ENCODE results near the gene P2RY12.

P2RY12 gene

GRCh38 chr3:151301787-151302186 lies 82.8 kb downstream of the P2RY12 start:
- Mint-ChIP-seq H3K27ac (no peak overlapping the region), H3K9me3 (no peaks in the 10 kb centered on the region), H3K36me3 (no peaks in the 10 kb centered on the region), H3K4me3 (no peak overlapping the region), H3K4me1 (no peaks in the 10 kb centered on the region), H3K27me3 (peaks cover 21% of the 10 kb centered on the region)
- no peak for DNase-seq (ENCODE audit: low spot score in 2 of 2)
- no peak for ATAC-seq (ENCODE audit: low read depth)

GRCh38 chr3:151300539-151300938 lies 84.0 kb downstream of the P2RY12 start:
- H3K27me3 Mint-ChIP-seq: peaks cover 21% of the 10 kb centered on the region
- H3K36me3 Mint-ChIP-seq: no peaks in the 10 kb centered on the region
- no peak overlapping the region for H3K4me3 Mint-ChIP-seq

GRCh38 chr3:151299006-151299405 lies 85.5 kb downstream of the P2RY12 start:
- DNase-seq (ENCODE audit: low spot score in 2 of 2) (no peak), ATAC-seq (ENCODE audit: low read depth) (no peak)
- Mint-ChIP-seq H3K27ac (no peak overlapping the region), H3K4me1 (no peaks in the 10 kb centered on the region), H3K9me3 (no peaks in the 10 kb centered on the region), H3K4me3 (no peak overlapping the region), H3K36me3 (no peaks in the 10 kb centered on the region), H3K27me3 (peaks cover 21% of the 10 kb centered on the region)

More at GRCh38 chr3:151300539-151300938, 84.0 kb downstream of the P2RY12 start:
- H3K27ac Mint-ChIP-seq: no peak overlapping the region
- ATAC-seq (ENCODE audit: low read depth): no peak
- no peak for DNase-seq (ENCODE audit: low spot score in 2 of 2)
- H3K9me3 Mint-ChIP-seq: no peaks in the 10 kb centered on the region
- no peaks in the 10 kb centered on the region for H3K4me1 Mint-ChIP-seq

- DNase-seq (ENCODE audit: low spot score in 2 of 2) (no peak), ATAC-seq (ENCODE audit: low read depth) (no peak)
- Mint-ChIP-seq H3K9me3 (no peaks in the 10 kb centered on the region), H3K27ac (no peak overlapping the region), H3K4me3 (no peak overlapping the region), H3K36me3 (no peaks in the 10 kb centered on the region), H3K4me1 (no peaks in the 10 kb centered on the region), H3K27me3 (peaks cover 11% of the 10 kb centered on the region)
Observed at GRCh38 chr3:151297429-151297828, 87.1 kb downstream of the P2RY12 start.

- Mint-ChIP-seq H3K36me3 (no peaks in the 10 kb centered on the region), H3K4me3 (no peak overlapping the region), H3K27ac (no peak overlapping the region), H3K4me1 (no peaks in the 10 kb centered on the region), H3K27me3 (peaks cover 8% of the 10 kb centered on the region), H3K9me3 (no peaks in the 10 kb centered on the region)
- DNase-seq (ENCODE audit: low spot score in 2 of 2): no peak
- ATAC-seq (ENCODE audit: low read depth): no peak
Observed at GRCh38 chr3:151296226-151296625, 88.3 kb downstream of the P2RY12 start.

- no peaks in the 10 kb centered on the region for H3K4me1 Mint-ChIP-seq
- no peaks in the 10 kb centered on the region for H3K36me3 Mint-ChIP-seq
- H3K4me3 Mint-ChIP-seq: no peak overlapping the region
- no peak for ATAC-seq (ENCODE audit: low read depth)
- DNase-seq (ENCODE audit: low spot score in 2 of 2): no peak
- no peaks in the 10 kb centered on the region for H3K9me3 Mint-ChIP-seq
- no peak overlapping the region for H3K27ac Mint-ChIP-seq
- H3K27me3 Mint-ChIP-seq: no peaks in the 10 kb centered on the region
Observed at GRCh38 chr3:151293127-151293526, 91.4 kb downstream of the P2RY12 start.

- Mint-ChIP-seq H3K4me1 (no peaks in the 10 kb centered on the region), H3K4me3 (no peak overlapping the region), H3K27me3 (no peaks in the 10 kb centered on the region), H3K27ac (no peak overlapping the region), H3K9me3 (no peaks in the 10 kb centered on the region), H3K36me3 (no peaks in the 10 kb centered on the region)
- ATAC-seq (ENCODE audit: low read depth): no peak
- DNase-seq (ENCODE audit: low spot score in 2 of 2): no peak
Observed at GRCh38 chr3:151290673-151291072, 93.9 kb downstream of the P2RY12 start.

- Mint-ChIP-seq H3K4me1 (no peaks in the 10 kb centered on the region), H3K36me3 (no peaks in the 10 kb centered on the region), H3K27me3 (no peaks in the 10 kb centered on the region), H3K9me3 (no peaks in the 10 kb centered on the region), H3K4me3 (no peak overlapping the region), H3K27ac (no peak overlapping the region)
- ATAC-seq (ENCODE audit: low read depth) (no peak), DNase-seq (ENCODE audit: low spot score in 2 of 2) (no peak)
Observed at GRCh38 chr3:151289445-151289844, 95.1 kb downstream of the P2RY12 start.

Data from memory B cell (primary cell).